HG03196 (cell line): Measurements from ENCODE around the gene LY6G5B.
A peak's percentile ranks its signal among the peaks of the same experiment; 100 is the strongest.

Experiments used
- ATAC-seq: cut with Tn5 transposase; IDR thresholded peaks from one replicate; pipeline ENCODE4 v1.9.1; 2021; ENCODE audit not compliant: unreplicated experiment

LY6G5B gene

DNA sequence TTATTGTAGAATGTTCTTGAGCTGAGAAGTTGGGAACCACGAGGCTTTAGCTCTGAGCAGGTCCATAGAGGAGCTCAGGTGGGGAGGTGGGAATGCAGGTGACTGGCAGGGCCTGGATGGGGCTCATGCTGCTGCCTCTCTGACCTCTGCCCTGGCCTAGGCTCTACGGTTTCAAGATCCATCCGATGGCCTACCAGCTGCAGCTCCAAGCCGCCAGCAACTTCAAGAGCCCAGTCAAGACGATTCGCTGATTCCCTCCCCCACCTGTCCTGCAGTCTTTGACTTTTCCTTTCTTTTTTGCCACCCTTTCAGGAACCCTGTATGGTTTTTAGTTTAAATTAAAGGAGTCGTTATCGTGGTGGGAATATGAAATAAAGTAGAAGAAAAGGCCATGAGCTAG is at the start of gene LY6G5B:
TSS of gene LY6G5B (plus strand) at position 301 of the 400 bp plus-strand sequence. CDS start 975 bp downstream, outside the sequence.
- ATAC-seq: no peak

- ATAC-seq: peak; percentile 47
Observed at GRCh38 chr6:31620586-31621319, 49.0 kb upstream of the LY6G5B start, which contains the start of gene PRRC2A. Gene PRRC2A, plus strand, starts transcription at chr6:31620715. Its CDS starts 2,075 bp downstream, at chr6:31622790.

DNA sequence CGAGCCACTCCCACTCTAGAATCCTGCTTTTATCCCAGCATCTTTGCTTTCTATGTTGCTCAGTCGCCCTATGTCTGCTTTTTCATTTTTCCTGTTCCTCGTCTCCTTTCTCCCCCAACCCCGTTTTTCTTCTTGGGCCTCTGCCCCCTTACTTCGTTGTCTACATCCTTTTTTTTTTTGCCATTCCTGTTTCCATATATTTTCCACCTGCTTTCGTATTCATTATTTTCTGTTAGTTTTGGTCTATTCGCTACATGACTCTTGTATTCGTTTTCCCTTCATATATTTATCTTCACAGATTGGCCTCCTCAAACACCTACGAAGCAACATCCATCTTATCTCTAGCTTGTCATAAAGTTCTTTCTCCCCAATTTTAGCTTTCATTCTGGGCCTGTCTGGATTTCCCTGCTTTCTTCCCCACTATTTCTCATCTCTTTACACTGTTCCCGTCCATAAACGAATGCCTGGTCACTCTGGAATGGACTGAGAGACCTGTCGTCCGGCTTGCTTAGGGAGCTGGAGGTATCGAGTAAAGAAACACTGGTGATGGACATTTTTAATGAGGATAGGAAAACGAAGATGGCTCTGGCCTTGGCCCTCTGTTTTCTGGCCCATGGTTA is 48.3 kb upstream of the LY6G5B start:
- ATAC-seq: no peak

GRCh38 chr6:31621991-31622390 is 47.8 kb upstream of the LY6G5B start:
- no peak for ATAC-seq

DNA sequence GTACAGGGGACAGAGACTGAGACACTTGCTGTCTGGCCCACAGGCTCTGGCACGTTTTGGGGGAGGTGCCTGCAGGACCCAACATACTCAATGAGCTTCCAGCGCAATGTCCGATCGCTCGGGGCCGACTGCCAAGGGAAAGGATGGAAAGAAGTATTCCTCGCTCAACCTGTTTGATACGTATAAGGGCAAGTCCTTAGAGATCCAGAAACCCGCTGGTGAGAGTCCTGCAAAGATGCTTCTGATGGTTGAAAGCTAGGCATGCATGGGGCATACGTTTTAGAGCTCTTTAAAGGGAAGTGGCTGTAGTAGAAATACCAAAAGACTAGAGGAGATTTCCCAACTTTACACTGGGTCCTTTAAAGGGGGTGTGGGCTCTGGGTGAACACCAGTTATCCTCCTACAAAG is 47.1 kb upstream of the LY6G5B start:
- ATAC-seq: no peak

DNA sequence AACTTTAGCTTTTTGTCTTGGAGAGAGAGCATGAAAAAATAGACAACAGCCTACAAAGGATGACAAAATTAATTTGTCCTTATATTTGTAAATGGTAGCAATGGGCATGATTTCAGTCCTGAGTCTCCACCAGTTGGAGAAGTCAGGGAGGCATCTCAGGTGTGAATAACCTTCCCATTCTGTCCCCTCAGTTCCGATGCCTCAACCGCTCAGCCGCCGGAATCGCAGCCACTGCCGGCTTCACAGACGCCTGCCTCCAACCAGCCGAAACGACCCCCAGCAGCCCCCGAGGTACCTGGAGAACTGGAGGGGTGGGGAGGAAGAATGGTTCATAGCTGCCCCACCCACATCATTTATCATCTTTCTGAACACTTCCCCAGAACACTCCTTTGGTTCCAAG is 45.7 kb upstream of the LY6G5B start:
- ATAC-seq: no peak

- no peak for ATAC-seq
Observed at GRCh38 chr6:31626952-31627351, 42.8 kb upstream of the LY6G5B start.

GRCh38 chr6:31627690-31628287 is 42.0 kb upstream of the LY6G5B start:
- no peak for ATAC-seq

DNA sequence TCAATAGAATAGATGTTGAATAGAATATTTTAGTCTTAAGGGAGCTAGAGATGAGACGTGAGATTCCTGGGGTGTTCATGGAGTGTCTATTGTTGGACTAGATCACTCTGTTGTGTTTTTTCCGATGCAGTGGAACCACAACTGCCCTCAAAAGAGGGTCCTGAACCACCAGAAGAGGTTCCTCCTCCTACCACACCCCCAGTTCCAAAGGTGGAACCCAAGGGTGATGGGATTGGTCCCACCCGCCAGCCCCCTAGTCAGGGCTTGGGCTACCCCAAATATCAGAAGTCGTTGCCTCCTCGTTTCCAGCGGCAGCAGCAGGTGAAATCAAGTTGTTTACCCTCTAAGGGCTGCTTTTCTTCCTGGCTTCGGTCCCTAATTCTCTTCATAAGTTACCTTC is 40.8 kb upstream of the LY6G5B start:
- ATAC-seq: no peak

DNA sequence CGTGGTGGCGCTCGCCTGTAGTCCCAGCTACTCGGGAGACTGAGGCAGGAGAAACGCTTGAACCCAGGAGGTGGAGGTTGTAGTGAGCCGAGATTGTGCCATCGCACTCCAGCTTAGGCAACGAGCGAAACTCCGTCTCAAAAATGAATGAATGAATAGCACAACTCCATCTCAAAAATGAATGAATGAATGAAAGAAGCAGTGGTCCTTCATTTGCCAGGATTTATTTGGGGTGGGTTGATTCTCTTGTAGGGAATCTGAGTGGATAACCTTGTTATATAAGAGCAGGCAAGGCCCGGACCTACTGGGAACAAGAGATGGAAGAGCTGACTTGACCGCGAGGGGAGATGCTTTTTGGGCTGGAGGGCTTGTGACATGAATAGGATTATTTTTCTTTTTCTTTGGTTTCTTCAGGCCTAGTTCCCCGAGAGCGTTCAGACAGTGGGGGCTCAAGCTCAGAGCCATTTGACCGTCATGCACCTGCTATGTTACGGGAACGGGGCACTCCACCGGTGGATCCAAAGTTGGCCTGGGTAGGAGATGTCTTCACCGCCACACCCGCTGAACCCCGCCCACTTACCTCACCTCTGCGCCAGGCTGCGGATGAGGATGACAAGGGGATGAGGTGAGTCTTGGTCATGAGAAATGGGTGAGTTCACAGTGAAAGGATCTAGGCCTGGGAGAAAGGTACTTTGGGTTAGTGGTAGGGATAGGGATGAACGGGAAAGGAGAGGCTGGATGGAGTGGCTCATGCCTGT is 39.4 kb upstream of the LY6G5B start:
- no peak for ATAC-seq

DNA sequence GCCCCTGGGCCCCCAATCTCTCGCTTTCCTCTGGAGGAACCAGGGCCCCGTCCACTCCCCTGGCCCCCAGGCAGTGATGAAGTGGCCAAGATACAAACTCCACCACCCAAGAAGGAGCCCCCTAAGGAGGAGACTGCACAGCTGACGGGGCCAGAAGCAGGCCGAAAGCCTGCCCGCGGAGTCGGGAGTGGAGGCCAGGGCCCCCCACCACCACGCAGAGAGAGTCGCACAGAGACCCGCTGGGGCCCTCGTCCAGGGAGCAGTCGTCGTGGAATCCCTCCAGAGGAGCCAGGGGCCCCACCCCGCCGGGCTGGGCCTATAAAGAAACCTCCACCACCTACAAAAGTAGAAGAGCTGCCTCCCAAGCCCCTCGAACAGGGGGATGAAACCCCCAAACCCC is 38.6 kb upstream of the LY6G5B start:
- no peak for ATAC-seq

GRCh38 chr6:31631681-31632278 is 38.0 kb upstream of the LY6G5B start:
- ATAC-seq: no peak

GRCh38 chr6:31632279-31632946 is 37.4 kb upstream of the LY6G5B start:
- no peak for ATAC-seq

DNA sequence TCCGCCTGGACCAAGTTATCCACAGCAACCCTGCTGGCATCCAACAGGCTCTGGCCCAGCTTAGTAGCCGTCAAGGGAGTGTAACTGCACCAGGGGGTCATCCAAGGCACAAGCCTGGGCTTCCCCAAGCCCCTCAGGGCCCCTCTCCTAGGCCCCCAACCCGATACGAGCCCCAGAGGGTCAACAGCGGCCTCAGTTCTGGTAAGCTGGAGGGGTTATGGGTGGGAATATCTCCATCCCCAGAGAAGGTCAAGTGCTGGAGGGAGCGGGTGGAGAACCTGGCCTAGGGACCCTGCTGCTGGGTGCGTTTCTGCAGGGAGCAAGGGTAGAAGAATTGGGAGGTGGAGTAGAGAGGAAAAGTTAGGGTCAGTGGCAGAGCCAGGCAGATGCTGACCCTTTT is 36.3 kb upstream of the LY6G5B start:
- no peak for ATAC-seq

DNA sequence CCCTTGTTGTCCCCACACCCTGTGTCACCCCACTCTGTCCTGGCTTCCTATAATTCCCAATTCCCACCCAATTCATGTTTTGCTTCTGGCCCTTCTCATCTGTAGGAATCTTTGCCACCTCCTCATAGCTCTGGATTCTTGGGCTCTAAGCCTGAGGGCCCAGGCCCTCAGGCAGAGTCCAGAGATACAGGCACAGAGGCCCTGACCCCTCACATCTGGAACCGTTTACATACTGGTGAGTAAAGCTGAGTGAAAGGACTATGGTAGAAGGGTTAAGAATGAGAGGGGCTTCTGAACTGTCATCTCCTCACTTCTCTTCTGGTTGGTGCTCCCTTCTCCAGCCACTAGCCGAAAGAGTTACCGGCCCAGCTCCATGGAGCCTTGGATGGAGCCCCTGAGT is 35.6 kb upstream of the LY6G5B start:
- no peak for ATAC-seq

GRCh38 chr6:31634969-31635575 is 34.7 kb upstream of the LY6G5B start:
- ATAC-seq: no peak

DNA sequence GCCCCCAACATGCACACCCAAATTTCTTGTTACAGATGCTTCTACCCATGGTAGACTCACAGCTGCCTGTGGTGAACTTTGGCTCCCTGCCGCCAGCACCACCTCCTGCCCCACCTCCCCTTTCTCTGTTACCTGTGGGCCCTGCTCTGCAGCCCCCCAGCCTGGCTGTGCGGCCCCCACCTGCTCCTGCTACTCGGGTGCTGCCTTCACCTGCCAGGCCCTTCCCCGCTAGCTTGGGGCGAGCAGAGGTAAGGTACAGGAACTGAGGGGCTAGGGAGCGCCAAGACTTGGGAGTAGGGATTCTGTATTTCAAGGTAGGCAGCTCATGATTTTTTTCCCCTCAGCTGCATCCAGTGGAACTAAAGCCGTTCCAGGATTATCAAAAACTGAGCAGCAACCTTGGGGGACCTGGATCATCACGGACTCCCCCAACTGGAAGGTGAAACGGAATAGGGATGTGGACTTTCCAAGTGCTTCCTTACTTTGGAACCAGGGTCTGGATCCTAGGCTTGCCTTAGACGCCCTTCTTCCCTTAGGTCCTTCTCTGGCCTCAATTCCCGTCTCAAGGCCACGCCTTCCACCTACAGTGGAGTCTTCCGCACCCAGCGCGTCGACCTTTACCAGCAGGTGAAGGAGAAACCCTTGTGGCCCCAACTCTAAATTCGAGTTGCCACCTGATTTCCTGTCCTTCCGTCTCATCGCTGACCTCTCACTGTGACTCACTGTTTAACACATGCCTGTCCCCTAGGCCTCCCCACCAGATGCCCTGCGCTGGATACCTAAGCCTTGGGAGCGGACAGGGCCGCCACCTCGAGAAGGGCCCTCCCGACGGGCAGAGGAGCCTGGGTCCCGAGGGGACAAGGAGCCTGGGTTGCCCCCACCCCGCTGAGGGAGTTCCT is 32.8 kb upstream of the LY6G5B start:
- ATAC-seq: no peak

DNA sequence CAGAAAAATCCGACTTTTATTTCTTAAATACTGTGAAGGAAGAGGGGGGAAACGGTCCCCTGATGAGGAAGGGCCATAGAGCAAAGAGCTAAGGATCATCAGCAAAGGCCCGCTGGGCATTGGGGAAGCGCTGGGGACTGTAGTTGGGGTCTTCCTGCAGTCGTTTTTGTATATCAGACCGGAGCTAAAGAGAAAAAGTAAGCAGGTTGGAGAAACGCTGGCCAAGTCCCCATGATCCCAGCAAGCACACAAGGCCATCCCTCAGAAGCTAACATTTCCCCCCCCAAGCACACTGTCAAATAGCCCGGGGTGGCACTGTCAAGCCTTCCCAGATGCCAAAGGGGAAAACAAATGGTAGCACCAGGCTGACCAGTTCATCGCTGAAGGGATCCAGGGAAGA is 30.7 kb upstream of the LY6G5B start:
- no peak for ATAC-seq

GRCh38 chr6:31639449-31639861 is 30.3 kb upstream of the LY6G5B start:
- ATAC-seq: no peak
